Neural cell (in vitro differentiated cells): ENCODE results near the gene GPHN.

Source experiments
- CTCF ChIP-seq: fragments of 450-650 bp; IDR thresholded peaks from 2 replicates; pipeline ENCODE4 v1.5.1; 2014; ENCODE audit warnings: antibody characterized with exemption, mild to moderate bottlenecking, moderate library complexity; ENCODE audit not compliant: poor library complexity, severe bottlenecking
- EP300 ChIP-seq: fragments of 450-650 bp; conservative IDR thresholded peaks from 2 replicates; pipeline ENCODE4 v1.6.1; 2014; ENCODE audit warnings: antibody characterized with exemption, mild to moderate bottlenecking, moderate library complexity; ENCODE audit not compliant: poor library complexity, severe bottlenecking
- EZH2 ChIP-seq: fragments of 200-600, 300-800 bp; shearing (Covaris generic), sonication (generic); IDR thresholded peaks from 2 replicates; pipeline ENCODE4 v1.6.1; 2014; ENCODE audit warnings: antibody characterized with exemption, low read length, borderline replicate concordance, mild to moderate bottlenecking; ENCODE audit not compliant: insufficient read depth, poor library complexity, severe bottlenecking
- POLR2AphosphoS5 ChIP-seq: IDR thresholded peaks from 2 replicates; pipeline ENCODE4 v1.6.1; 2012
- RAD21 ChIP-seq: fragments of 450-650 bp; conservative IDR thresholded peaks from 2 replicates; pipeline ENCODE4 v1.6.1; 2014; ENCODE audit warnings: antibody characterized with exemption, mild to moderate bottlenecking, moderate library complexity
- SMC3 ChIP-seq: fragments of 450-650 bp; conservative IDR thresholded peaks from 2 replicates; pipeline ENCODE4 v1.6.1; 2014; ENCODE audit warnings: antibody characterized with exemption, mild to moderate bottlenecking, moderate library complexity; ENCODE audit not compliant: poor library complexity

DNA sequence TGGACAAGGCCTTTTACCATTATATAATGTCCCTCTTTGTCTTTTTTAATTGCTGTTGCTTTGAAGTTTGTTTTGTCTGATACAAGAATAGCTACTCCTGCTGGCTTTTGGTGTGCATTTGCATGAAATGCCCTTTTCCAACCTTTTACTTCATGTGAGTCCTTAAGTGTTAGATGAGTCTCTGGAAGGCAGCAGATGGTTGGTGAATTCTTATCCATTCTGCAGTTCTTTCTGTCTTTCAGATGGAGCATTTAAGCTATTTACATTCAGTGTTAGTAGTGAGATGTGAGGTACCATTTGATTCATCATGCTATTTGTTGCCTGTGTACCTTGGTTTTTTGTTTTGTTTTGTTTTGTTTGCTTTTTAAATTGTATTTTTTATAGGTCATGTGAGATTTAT lies 208.3 kb downstream of the GPHN start:
- TF ChIP-seq POLR2AphosphoS5 (no peak), CTCF (no peak), EP300 (no peak), SMC3 (no peak), RAD21 (no peak), EZH2 (no peak)
